Effector memory CD4-positive, alpha-beta T cell (primary cell): ENCODE measurements around the gene RNF2.

Experiments used
- DNase-seq, 3 donors: peaks; one replicate each; pipeline ENCODE4 v3.0.0-alpha.2; 2020
- H3K27ac ChIP-seq: 2 replicates; pipeline ENCODE4 v1.7.0; 2013; ENCODE audit warnings: mild to moderate bottlenecking, low read length, moderate library complexity; ENCODE audit not compliant: insufficient read depth, poor library complexity, severe bottlenecking
- H3K27me3 ChIP-seq: replicated peaks from 2 replicates; pipeline ENCODE4 v1.7.0; 2013; ENCODE audit warnings: mild to moderate bottlenecking, low read length; ENCODE audit not compliant: insufficient read depth, control insufficient read depth, poor library complexity, severe bottlenecking
- H3K36me3 ChIP-seq: 2 replicates; pipeline ENCODE4 v1.7.0; 2013; ENCODE audit warnings: mild to moderate bottlenecking, low read length, moderate library complexity; ENCODE audit not compliant: control insufficient read depth, insufficient read depth
- H3K4me1 ChIP-seq: 2 replicates; pipeline ENCODE4 v1.7.0; 2013; ENCODE audit warnings: low read length, mild to moderate bottlenecking; ENCODE audit not compliant: control insufficient read depth, insufficient read depth, poor library complexity, severe bottlenecking
- H3K4me3 ChIP-seq: 2 replicates; pipeline ENCODE4 v1.7.0; 2013; ENCODE audit warnings: low read length, low read depth, mild to moderate bottlenecking; ENCODE audit not compliant: insufficient read depth, poor library complexity, severe bottlenecking
- H3K9me3 ChIP-seq: 2 replicates; pipeline ENCODE4 v1.7.0; 2013; ENCODE audit warnings: mild to moderate bottlenecking, low read length, moderate library complexity; ENCODE audit not compliant: control insufficient read depth

RNF2 gene

DNA sequence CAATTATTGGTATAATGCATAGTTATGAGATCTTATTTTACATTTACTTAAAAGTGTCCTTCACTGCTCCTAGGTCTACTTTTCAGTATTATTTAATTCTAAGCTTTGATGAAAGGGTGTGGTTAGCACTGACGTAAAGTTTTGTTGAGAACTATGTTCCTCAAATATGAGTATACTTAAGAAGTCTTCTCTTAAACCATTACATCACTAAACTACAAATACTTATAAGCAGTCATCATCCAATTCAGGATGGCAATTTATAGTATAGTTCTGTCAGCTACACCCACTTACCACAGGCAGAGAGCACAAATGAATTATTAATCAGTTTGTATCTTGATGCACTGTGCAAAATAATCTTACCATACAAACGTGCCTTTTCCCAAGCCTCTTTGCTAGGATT is 84.3 kb downstream of the RNF2 start:
- no peaks in the 10 kb centered on the region for H3K9me3 ChIP-seq
- no peak overlapping the region for H3K4me3 ChIP-seq
- no peaks in the 10 kb centered on the region for H3K27me3 ChIP-seq
- no peak overlapping the region for H3K27ac ChIP-seq
- no peaks in the 10 kb centered on the region for H3K4me1 ChIP-seq
- peaks cover 27% of the 10 kb centered on the region for H3K36me3 ChIP-seq
- no peak for DNase-seq

DNA sequence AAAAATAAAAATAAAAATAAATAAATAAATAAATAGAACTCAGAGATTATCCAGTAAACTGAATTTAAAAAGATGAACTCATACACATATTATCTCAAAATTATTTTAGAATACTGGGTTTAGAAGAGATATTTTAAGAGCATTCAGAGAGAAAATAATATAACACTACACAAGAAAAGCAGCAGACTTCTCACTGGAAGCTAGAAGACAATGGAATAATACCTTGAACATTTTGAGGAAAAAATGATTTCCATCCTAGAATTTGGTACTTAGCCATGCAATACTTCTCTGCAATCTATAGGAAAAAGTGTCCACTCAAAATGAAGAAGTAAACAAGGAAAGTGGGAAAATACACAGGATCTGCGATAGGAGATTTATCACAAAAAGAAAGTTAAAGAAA is 87.2 kb downstream of the RNF2 start:
- no peaks in the 10 kb centered on the region for H3K9me3 ChIP-seq
- no peak for DNase-seq

DNA sequence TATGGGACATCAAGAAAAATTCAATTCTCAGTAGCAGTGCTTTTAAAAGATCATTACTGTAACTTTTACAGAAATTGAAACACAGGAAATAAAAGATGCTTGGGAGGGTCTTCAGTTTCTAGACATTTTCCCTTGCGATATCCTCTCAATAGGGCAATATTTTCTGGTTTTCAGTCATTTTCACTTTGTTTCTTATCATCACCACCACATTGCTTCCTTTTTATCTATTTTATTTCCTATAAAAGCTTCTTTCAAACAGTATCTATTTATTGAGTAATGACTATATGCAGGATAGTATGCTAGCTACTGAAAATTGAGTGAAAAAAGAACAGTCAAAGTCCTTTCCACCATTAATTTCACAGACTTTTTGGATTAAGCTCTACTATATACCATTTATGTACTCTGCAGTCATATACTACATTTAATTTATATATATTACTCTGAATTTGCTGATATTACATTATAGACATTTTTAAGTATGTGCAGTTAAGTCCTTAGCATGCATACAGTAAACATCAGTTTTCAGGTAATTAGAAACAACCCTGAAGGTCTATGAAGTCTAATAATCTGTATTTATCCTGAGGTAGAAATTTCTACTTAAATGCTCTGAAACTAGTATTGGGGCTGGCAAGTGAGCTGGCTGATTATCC is 92.7 kb downstream of the RNF2 start:
- Histone ChIP-seq H3K4me3 (no peak overlapping the region), H3K9me3 (no peaks in the 10 kb centered on the region), H3K27ac (no peak overlapping the region), H3K27me3 (no peaks in the 10 kb centered on the region), H3K4me1 (no peaks in the 10 kb centered on the region), H3K36me3 (peaks cover 28% of the 10 kb centered on the region)
- DNase-seq = no peak

More for the DNA sequence above, 87.2 kb downstream of the RNF2 start:
- H3K27me3 ChIP-seq = no peaks in the 10 kb centered on the region
- peaks cover 13% of the 10 kb centered on the region for H3K36me3 ChIP-seq
- H3K27ac ChIP-seq = no peak overlapping the region
- no peak overlapping the region for H3K4me3 ChIP-seq
- no peaks in the 10 kb centered on the region for H3K4me1 ChIP-seq

DNA sequence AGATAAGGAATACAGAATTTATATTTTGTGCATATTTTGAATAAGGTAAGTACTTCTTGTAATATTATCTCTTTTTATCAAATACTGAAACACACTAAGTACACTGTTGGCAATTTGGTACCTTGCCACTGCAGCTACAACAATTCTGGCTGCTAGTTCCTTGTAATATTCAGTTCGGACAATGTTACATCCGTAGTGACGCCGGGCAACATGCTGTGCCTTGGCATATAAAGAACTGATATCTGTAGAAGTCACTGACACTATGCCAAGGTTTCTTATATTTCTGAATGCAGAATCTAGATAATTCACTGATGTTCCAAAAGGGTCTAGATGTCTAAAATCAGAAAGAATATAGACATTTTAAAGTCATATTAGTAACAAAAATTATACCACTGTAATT is 93.9 kb downstream of the RNF2 start:
- peaks cover 32% of the 10 kb centered on the region for H3K36me3 ChIP-seq
- no peaks in the 10 kb centered on the region for H3K9me3 ChIP-seq
- no peaks in the 10 kb centered on the region for H3K27me3 ChIP-seq
- no peak overlapping the region for H3K27ac ChIP-seq
- H3K4me1 ChIP-seq = no peaks in the 10 kb centered on the region
- H3K4me3 ChIP-seq = no peak overlapping the region
- DNase-seq = no peak

DNA sequence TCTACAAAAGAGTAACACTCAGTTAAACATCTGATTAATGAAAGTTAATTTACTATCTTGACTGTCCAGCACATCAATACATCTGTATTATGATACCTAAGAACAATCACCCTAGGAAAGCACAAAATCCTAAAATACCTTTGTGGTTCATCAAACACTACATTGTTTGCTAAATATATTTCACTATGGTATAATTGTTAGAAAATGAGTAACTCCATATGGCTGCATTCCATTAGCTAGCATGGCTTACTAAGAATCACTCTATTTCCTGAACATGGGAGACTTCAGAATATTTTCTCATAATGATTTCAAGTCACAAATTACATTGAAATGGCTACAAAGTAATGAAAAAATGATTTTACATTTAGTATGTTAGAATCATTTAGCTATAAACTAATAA is 98.9 kb downstream of the RNF2 start:
- H3K27me3 ChIP-seq = no peaks in the 10 kb centered on the region
- no peaks in the 10 kb centered on the region for H3K4me1 ChIP-seq
- DNase-seq = no peak
- H3K27ac ChIP-seq = no peak overlapping the region
- H3K36me3 ChIP-seq = peaks cover 50% of the 10 kb centered on the region
- no peak overlapping the region for H3K4me3 ChIP-seq
- H3K9me3 ChIP-seq = no peaks in the 10 kb centered on the region

DNA sequence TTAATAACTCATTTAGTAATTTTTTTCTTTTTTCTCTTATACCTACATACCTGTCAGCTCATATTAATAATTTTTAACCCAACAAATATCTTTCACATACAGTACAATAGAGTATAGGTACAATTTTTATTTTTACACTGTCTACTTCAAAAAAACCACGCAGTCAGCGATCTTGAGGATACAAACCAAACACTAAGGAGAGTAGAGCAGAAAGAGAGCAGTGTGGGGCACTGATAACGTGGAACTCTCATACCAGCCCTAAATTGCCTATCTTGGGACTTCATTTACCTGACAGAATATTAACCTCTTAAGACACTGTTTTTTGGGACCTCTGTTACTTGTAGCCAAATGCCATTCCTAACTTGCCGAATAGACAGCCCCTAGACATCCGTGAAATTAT is 105.9 kb downstream of the RNF2 start:
- Histone ChIP-seq H3K4me3 (no peak overlapping the region), H3K27me3 (no peaks in the 10 kb centered on the region), H3K9me3 (no peaks in the 10 kb centered on the region), H3K36me3 (peaks cover 30% of the 10 kb centered on the region), H3K27ac (no peak overlapping the region), H3K4me1 (peaks cover 8% of the 10 kb centered on the region)
- no peak for DNase-seq
